ENCODE measurements around the gene HMGCLL1. TPM values are rescaled to one million over a fixed set of nuclear protein-coding genes. Genes with fewer than 3 reads are reported as not detected.

HMGCLL1 gene
- polyA plus RNA-seq, 1 of the 3 experiments (the other 2 are of a cell fraction): not detected

DNA sequence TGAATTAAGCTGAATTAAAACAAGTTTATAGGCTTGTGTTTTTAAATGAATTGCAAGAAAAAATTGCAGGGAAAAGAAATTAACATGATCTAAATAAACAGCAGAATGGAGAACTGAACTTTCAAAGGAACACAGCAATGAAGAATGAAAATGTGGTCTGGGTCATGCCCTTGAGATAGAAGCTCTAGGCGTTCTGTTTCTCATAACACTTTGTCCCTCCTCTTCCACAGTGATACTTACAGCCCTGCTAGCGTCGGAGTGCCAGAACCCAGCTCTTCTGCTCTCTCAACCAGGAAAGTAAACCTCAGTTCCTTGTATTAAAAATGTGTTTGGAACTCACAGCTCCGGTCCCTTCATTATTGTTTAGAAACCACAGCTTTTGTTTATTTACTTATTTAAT lies 11.4 kb downstream of the HMGCLL1 start:
- ChIA-PET CTCF (interaction anchor here (1.0 to 1.3 kb wide), 2 partner anchors 11 to 50 kb away, joined by 3 read pairs; no protein-coding TSS in a partner anchor), POLR2A (no interaction called here)
- WGBS (ENCODE audit: low lambda C conversion rate): 41% methylated on average over 4 of the region's 4 CpGs

DNA sequence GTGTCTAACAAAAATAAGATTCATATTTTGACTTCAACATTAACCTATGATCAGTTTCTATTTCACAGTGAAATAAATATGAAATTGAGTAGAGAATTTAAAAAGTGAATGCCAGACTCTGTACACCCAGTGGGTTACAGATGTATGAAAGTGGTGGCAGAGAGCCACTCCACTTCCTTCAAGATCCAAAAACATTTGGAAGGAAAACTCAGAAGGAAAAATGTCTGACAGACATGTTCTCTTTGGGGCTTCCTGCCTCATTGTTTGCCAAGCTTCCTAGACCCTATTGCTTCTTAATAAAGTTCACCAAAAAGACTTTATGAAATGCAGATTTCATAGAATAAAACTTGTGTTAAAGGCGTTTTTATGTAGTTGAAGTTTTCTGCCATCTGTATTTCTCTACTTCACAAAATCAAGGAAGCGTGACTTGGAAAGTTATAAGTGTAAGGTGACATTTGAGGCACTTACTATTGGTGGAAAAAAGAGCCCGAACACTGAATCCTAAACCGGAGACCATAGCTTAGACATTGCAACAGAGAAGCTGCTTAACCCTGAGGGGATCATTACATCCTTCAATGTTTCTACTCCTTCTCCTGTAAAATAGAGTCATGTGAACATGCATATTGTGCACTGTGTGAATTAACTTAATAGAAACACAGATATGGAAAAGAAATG lies 12.8 kb downstream of the HMGCLL1 start:
- Histone ChIP-seq H2AFZ (ENCODE audit: low read depth) (no peak overlapping the region), H3K79me2 (ENCODE audit: insufficient read depth) (no peaks in the 10 kb centered on the region), H3K36me3 (replicated peaks in 1 of 2; ENCODE audit: control insufficient read depth in 1 of 2, insufficient read depth in 2 of 2, low read length in 1 of 2) (no peaks in the 10 kb centered on the region), H3K9me3 (no peaks in the 10 kb centered on the region), H3K4me1 (ENCODE audit: control insufficient read depth in 1 of 2, insufficient read depth in 2 of 2, low read depth in 1 of 2, low read length in 1 of 2) (no peaks in the 10 kb centered on the region), H4K20me1 (ENCODE audit: insufficient read depth) (no peaks in the 10 kb centered on the region), H3K9me2 (no peaks in the 10 kb centered on the region), H3K4me2 (no peak overlapping the region), H3K27ac (ENCODE audit: low read depth in 2 of 2, low read length in 1 of 2) (no peak overlapping the region), H3K9ac (no peak overlapping the region), H3K4me3 (ENCODE audit: low read depth in 2 of 2, low read length in 1 of 2) (no peak overlapping the region), H3F3A (replicated peaks; ENCODE audit: insufficient read depth) (no peaks in the 10 kb centered on the region), H3K27me3 (ENCODE audit: insufficient read depth) (no peaks in the 10 kb centered on the region; the same call in 1 of the 2 replicates)
- ChIA-PET POLR2A (no interaction called here), CTCF (interaction anchor here (1.1 to 1.3 kb wide), 2 partner anchors 48 to 727 kb away, joined by 3 to 4 read pairs; no protein-coding TSS in a partner anchor)
- no peak for DNase-seq
- TF ChIP-seq RAD21 (IDR thresholded peaks at IDR 0.05; ENCODE audit: low read length) (no peak), POLR2AphosphoS5 (IDR thresholded peaks at IDR 0.05; ENCODE audit: low read depth, low read length) (no peak), EZH2phosphoT487 (IDR thresholded peaks at IDR 0.05; ENCODE audit: borderline replicate concordance, low read depth) (no peak), GABPA (IDR thresholded peaks at IDR 0.05; ENCODE audit: low read depth) (no peak), SMC3 (IDR thresholded peaks at IDR 0.05; ENCODE audit: low read depth, low read length) (no peak)
- TF ChIP-seq, protein P1, sequence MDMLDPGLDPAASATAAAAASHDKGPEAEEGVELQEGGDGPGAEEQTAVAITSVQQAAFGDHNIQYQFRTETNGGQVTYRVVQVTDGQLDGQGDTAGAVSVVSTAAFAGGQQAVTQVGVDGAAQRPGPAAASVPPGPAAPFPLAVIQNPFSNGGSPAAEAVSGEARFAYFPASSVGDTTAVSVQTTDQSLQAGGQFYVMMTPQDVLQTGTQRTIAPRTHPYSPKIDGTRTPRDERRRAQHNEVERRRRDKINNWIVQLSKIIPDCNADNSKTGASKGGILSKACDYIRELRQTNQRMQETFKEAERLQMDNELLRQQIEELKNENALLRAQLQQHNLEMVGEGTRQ (IDR thresholded peaks at IDR 0.05; ENCODE audit: borderline replicate concordance, low read depth, low read length): no peak
- WGBS (ENCODE audit: low lambda C conversion rate): 32% methylated on average over 4 of the region's 4 CpGs

More for the DNA sequence above, 11.4 kb downstream of the HMGCLL1 start:
- Histone ChIP-seq H3K9me2 (no peaks in the 10 kb centered on the region), H3K4me2 (no peak overlapping the region), H4K20me1 (ENCODE audit: insufficient read depth) (no peaks in the 10 kb centered on the region), H3K4me3 (ENCODE audit: low read depth in 2 of 2, low read length in 1 of 2) (no peak overlapping the region), H3K36me3 (replicated peaks in 1 of 2; ENCODE audit: control insufficient read depth in 1 of 2, insufficient read depth in 2 of 2, low read length in 1 of 2) (no peaks in the 10 kb centered on the region), H3F3A (replicated peaks; ENCODE audit: insufficient read depth) (no peaks in the 10 kb centered on the region), H3K9me3 (no peaks in the 10 kb centered on the region), H3K9ac (no peak overlapping the region), H2AFZ (ENCODE audit: low read depth) (no peak overlapping the region), H3K27me3 (ENCODE audit: insufficient read depth) (no peaks in the 10 kb centered on the region; the same call in 1 of the 2 replicates), H3K27ac (ENCODE audit: low read depth in 2 of 2, low read length in 1 of 2) (no peak overlapping the region), H3K4me1 (ENCODE audit: control insufficient read depth in 1 of 2, insufficient read depth in 2 of 2, low read depth in 1 of 2, low read length in 1 of 2) (no peaks in the 10 kb centered on the region), H3K79me2 (ENCODE audit: insufficient read depth) (no peaks in the 10 kb centered on the region)
- no peak for DNase-seq
- TF ChIP-seq, protein P2, sequence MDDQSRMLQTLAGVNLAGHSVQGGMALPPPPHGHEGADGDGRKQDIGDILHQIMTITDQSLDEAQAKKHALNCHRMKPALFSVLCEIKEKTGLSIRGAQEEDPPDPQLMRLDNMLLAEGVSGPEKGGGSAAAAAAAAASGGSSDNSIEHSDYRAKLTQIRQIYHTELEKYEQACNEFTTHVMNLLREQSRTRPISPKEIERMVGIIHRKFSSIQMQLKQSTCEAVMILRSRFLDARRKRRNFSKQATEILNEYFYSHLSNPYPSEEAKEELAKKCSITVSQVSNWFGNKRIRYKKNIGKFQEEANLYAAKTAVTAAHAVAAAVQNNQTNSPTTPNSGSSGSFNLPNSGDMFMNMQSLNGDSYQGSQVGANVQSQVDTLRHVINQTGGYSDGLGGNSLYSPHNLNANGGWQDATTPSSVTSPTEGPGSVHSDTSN (IDR thresholded peaks at IDR 0.05): no peak
- TF ChIP-seq ELF1 (IDR thresholded peaks at IDR 0.05): no peak
- TF ChIP-seq, protein P3, sequence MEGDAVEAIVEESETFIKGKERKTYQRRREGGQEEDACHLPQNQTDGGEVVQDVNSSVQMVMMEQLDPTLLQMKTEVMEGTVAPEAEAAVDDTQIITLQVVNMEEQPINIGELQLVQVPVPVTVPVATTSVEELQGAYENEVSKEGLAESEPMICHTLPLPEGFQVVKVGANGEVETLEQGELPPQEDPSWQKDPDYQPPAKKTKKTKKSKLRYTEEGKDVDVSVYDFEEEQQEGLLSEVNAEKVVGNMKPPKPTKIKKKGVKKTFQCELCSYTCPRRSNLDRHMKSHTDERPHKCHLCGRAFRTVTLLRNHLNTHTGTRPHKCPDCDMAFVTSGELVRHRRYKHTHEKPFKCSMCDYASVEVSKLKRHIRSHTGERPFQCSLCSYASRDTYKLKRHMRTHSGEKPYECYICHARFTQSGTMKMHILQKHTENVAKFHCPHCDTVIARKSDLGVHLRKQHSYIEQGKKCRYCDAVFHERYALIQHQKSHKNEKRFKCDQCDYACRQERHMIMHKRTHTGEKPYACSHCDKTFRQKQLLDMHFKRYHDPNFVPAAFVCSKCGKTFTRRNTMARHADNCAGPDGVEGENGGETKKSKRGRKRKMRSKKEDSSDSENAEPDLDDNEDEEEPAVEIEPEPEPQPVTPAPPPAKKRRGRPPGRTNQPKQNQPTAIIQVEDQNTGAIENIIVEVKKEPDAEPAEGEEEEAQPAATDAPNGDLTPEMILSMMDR (IDR thresholded peaks at IDR 0.05): no peak
- TF ChIP-seq, protein P4, sequence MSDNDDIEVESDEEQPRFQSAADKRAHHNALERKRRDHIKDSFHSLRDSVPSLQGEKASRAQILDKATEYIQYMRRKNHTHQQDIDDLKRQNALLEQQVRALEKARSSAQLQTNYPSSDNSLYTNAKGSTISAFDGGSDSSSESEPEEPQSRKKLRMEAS (IDR thresholded peaks at IDR 0.05; ENCODE audit: low read depth): no peak
- TF ChIP-seq RFX5 (IDR thresholded peaks at IDR 0.05; ENCODE audit: low read length): no peak
- no peak for TF ChIP-seq SIN3A (IDR thresholded peaks at IDR 0.05; ENCODE audit: borderline replicate concordance, low read depth, low read length)
- TF ChIP-seq FOXM1 (IDR thresholded peaks at IDR 0.05; ENCODE audit: low read depth): no peak
- no peak for TF ChIP-seq EP300 (IDR thresholded peaks at IDR 0.05; ENCODE audit: borderline replicate concordance in 1 of 2, low read depth in 1 of 2, low read length in 1 of 2)
- TF ChIP-seq NRF1 (IDR thresholded peaks at IDR 0.05; ENCODE audit: low read depth, low read length): no peak
- TF ChIP-seq MXI1 (IDR thresholded peaks at IDR 0.05; ENCODE audit: low read depth, low read length): no peak
- no peak for TF ChIP-seq FOXJ3 (CRISPR knock-in tag; IDR thresholded peaks at IDR 0.05)
- TF ChIP-seq, protein P5, sequence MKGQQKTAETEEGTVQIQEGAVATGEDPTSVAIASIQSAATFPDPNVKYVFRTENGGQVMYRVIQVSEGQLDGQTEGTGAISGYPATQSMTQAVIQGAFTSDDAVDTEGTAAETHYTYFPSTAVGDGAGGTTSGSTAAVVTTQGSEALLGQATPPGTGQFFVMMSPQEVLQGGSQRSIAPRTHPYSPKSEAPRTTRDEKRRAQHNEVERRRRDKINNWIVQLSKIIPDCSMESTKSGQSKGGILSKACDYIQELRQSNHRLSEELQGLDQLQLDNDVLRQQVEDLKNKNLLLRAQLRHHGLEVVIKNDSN (IDR thresholded peaks at IDR 0.05; ENCODE audit: borderline replicate concordance, low read depth): no peak
- no peak for TF ChIP-seq TAF1 (IDR thresholded peaks at IDR 0.05; ENCODE audit: borderline replicate concordance, low read depth, low read length)
- TF ChIP-seq RCOR1 (IDR thresholded peaks at IDR 0.05; ENCODE audit: low read length): no peak
- TF ChIP-seq RAD21 (IDR thresholded peaks at IDR 0.05; ENCODE audit: low read length): no peak

Measured in SK-N-SH (cell line).